Measurements from ENCODE around the gene STC2.

GRCh38 chr5:173355561-173355960, 27.3 kb upstream of the STC2 start:
- no peak for TF ChIP-seq POLR2A (IDR thresholded peaks at IDR 0.05)
- no peak for TF ChIP-seq CTCF (IDR thresholded peaks at IDR 0.05 in 8 of 11, conservative IDR thresholded peaks at IDR 0.05 in 3 of 11)
- TF ChIP-seq POLR2AphosphoS5 (IDR thresholded peaks at IDR 0.05) = no peak
